GM19467 (cell line): Measurements from ENCODE around the gene CEP83.
"Not testable (repeated sequence)": the region's sequence is repeated elsewhere in the genome, so short reads cannot be mapped to it uniquely, and the experiment has no call there.

ENCODE experiments used
- ATAC-seq: cut with Tn5 transposase; IDR thresholded peaks from one replicate; pipeline ENCODE4 v1.9.1; 2021; ENCODE audit warnings: mild to moderate bottlenecking, moderate library complexity; ENCODE audit not compliant: unreplicated experiment

CEP83 gene

DNA sequence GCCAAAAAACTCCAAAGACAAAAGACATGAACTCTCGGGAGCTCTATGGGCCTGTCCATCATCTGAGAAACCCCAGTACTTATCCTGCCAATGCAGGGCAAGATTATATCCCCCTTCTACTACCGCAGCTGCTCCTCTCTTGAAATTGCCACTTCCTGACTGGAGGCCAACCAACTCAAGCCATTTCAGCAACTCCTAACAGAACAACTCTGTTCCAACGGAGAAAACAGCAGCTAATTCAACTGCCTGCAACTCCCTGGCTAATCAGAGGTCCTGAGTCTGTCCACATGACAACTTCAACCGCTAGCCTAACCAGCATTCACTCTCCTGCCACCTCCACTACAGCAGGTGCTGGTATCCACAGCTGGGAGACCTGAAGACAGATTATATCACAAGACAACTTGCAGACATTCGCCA, 24.1 kb downstream of the CEP83 start:
- ATAC-seq = no peak

DNA sequence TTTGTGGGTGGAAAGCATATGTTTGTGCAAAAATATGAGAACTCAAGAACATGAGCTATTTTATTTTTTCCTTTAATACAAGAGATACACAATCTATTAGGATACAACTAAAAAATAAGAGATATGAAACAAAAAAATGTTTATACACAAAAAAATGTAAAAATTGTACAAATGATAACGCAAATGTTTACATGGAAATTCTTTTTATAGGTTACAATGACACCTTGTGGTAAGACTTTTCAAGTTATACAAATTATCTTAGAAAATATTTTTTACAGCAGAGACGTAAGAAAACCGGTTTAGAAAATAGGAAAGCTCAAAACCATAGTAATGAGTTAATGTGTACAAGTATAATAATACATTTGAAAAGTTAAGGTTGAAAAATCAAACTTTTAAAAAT, 25.5 kb downstream of the CEP83 start:
- no peak for ATAC-seq

DNA sequence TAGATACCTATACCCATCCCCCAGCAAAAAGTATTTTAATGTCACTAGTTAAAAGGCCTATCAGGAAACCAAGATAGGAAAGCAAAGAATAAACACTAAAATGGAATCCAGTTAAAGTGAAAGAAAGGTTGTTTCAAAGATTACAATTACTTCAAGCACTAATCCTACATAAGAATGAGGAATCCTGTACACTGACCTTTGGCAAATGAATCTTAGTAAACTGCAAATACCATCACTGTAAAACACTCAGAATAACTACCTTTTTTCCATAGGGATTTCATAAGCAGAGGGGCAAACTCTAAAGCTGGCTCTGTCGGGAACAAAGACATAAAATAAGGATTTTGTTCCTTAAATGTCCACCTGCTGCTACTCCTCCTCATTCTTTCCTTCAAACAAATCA, 25.9 kb downstream of the CEP83 start:
- no peak for ATAC-seq

DNA sequence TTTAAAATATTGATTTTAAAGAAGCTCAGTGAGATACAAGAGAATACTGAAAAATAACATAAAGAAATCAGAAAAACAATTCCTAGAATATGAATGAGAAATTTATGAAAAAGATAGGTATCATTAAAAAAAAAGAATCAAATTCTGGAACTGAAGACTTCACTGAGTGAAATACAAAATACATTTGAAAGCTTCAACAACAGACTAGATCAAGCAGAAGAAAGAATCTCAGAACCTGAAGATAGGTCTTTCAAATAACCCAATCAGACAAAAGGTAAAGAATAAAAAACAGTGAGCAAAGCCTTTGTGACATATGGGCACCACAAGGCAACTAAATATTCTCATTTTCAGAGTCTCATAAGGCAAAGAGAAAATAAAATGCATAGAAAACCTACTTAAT, 29.4 kb downstream of the CEP83 start:
- ATAC-seq = no peak

DNA sequence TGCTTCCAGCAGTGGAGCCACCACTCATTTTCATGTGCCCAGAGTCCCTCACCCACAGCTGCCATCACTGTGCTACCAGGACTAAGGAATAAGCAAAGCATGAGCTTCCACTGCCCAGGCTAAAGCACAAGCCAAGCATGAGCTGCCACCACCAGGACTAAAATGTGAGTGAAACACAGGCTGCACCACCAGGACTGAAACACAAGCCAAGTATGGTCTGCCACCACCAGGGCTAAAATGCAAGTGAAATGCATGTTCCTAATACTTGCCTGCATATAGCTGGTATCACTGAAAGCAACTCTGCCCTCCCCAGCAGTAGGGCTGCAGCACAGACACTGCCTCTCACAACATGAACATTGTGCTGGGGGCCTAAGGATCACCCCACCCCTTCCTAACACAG, 30.0 kb downstream of the CEP83 start:
- no peak for ATAC-seq

DNA sequence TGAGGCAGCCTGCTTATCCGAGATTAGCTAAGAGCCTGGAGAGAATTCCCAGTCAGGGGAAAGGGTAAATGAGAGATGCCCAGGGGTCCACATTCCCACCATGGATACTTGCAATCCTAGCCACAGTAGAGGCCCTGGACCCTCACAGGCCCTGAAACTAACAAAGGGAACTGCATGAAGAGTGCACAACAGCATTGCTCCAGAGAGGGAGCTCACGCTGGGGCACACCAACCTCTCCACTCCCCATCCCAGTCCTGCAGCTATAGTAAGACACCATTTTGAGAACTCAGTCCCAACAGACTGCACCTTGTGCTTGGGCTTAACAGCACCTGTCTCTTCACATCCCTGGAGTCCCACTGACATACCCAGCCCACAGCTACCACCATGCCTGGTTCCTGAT, 30.5 kb downstream of the CEP83 start:
- ATAC-seq = no peak

DNA sequence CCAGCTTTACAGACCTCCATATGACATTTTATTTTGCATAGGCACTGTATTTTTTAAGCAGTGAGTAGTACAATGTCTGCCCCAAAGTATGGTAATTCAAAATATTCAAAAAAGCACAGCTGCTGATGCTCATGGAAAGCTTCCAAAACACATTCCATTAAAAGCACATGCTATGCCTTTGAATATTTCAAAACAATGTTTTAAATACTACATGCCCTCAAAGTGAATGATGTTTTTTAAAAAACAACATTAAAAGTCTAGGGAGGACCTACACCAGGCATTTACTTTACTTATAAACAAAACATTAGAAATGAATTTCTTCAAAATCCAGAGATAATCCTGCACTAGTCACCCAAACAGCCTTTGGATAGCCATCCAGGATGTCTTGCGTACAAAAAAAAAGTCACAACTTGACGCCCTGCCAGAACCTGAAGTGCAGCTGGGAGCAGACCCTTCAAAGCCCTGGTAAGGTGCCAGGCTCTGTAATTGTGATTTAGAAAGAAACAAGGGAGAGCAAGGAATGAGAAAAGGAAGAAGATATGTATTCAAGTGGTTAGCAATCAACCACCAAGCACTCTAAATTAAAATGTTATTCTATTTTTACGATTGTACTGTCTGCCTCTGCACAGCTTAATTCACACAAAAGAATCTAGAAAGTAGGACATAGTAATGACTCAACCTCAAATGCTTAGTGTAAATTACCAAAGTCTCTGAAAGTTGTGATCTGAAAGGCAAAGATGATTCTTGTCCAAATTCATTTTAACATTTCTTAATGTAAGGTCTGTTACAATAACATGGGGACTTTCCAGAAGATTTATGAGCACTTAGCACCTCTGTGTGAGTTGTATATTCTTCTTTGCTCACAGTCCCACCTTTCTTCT, 31.9 kb downstream of the CEP83 start:
- no peak for ATAC-seq

DNA sequence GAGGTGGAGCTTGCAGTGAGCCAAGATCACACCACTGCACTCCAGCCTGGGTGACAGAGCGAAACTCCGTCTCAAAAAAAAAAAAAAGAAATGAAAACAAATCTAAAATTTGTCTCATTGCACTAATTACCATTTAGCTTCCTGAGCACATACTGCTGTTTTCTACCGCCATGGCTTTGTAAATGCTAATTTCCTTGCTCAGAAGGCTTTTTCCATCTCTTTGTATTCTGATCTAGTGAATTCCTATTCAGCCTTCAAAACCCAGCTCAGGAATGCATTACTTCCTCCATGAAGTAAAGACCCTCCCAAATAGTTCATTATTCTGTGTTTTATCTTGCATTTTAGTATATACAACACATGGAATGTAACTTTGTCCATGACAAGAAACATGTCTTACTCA, 33.6 kb downstream of the CEP83 start:
- no peak for ATAC-seq

DNA sequence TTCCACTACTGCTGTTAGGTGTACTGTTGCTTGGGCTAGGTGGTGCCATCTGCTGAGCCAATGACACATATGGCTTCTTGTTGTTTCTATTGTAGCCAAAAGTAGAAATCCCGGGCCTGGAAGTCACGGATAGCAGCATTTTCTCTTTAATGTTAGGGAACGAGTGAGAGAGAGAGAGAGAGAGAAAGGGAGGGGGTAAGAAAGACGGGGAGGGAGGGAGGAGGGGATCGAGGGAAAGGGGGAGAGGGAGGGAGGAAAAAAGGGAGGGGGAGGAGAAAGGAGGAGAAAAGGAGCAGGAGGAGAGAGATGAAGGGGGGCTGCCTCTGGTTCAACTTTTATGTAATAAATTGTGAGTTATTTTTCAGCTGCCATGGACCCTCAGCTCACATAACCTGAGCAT, 34.8 kb downstream of the CEP83 start:
- not testable (repeated sequence) for ATAC-seq

DNA sequence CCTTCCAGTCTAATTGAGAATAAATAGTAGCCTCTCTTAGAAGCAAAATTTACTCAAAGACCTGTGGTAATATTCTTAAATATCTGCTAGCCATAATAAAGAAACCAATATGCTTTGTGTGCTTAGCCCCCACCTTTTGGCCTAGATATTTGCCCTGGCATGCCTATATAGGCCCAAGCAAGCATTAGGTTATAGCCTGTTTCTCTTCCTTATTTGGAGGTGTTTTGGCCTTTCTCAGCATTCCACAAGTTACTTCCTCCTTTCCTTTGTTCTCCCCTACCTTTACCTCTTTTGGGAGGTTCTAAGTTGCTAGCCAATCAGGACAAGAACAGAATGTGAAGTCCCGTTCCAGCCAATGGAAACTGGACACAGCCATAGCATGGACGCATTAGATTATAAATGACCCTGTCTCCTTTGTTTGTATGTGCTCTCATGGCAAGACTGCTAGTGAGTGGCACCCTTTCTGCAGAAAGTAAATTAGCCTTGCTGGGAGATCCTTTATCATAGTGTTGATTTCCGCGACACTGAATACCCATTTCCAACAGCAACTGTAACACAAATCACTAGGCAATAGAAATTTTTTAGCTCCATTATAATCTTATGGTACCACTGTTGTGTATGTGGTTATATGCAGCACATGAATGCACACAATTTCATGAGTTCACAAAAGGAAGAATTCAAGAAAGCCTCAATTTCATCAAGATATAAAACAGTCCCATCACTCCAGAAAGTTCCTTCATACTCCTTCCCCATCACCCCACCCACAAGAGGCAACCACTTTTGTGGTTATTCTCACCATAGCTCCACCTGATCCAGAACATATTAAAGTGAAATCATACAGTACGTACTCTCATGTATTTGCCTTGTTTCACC, 37.6 kb downstream of the CEP83 start:
- ATAC-seq = no peak

DNA sequence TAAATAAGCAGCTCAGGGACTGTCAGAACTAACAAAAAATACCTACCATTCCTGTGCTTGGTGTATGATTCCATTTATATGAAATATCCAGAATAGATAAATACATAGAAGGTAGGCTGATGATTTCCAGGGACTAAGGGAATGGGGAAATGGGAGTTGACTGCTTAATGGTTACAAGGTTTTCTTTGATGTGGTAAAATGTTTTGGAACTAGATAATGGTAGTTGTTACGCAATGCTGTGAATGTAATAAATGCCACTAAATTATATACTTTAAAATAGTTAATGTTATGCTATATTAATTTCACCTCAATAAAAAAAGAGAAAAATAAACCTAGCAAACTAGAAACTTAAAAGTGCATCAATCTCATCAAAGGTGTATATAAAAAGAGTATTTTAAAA, 41.1 kb downstream of the CEP83 start:
- no peak for ATAC-seq

DNA sequence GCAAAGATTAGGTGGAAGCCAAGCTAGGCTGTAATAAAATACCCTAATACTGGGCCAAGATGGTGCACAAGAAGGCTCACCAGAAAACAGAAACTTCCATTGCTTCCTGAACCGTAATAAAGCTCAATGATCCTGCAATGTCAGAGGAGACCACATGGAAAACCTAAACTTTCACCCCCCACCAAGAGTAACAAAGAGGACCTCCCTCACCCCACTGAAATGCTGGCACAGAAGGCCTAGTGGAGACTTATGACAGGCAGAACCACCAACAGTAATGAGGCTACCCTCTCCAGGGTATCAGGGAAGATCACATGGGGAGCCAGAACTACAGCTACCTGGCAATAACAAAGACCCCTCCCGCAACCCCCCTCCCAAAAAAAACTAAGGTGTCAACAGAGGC, 43.1 kb downstream of the CEP83 start:
- ATAC-seq = no peak

DNA sequence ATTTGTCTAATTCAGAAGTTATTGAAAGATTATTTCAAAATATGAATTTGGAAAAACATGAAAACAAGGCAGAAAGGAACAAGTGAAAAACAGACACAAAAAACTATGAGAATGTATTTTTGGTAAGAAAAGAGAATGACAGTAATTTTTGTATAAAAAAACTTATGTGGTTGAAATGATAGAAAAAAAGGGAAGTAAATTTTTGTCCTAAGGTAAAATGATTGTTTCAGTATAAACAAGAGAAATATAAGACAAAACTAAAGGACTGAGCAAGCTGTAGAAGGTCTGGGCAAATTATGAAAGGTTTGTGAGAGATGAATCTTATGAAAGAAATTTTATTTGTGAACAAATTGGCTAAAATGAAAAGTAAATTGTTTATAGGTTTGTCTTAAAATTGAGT, 44.6 kb downstream of the CEP83 start:
- no peak for ATAC-seq

DNA sequence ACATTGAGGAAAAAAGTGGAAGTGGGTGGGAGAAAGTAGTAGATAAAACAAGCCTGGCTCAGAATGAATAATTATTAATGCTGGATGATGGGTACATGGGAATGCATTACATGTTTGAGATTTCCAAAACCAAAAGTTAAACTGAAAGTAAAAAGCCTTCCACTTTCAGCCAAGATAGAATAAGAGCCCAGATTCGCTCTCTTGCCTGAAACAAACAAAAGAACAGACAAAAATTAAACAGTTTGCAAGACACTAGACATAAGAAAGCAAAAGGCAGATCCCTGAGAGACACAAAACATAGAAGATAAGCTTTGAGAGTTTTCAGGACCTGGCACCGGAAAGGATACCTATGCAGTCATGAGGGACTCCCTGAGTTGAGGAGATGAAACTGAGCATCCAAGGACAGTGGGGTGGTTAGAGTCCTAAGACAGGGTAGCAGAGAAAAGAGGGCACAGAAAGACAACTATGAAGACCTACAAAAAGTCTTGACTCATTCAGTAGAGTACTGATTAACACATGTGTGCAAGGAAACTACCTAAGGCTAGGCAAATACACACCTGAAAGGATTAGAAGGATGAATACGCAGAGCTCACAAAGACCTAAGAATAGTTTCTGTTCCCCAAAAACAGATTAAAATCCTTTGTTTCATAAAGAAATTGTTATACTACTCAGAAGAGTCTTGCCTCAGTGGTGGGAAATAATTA, 54.1 kb downstream of the CEP83 start:
- peak; percentile 60 for ATAC-seq

DNA sequence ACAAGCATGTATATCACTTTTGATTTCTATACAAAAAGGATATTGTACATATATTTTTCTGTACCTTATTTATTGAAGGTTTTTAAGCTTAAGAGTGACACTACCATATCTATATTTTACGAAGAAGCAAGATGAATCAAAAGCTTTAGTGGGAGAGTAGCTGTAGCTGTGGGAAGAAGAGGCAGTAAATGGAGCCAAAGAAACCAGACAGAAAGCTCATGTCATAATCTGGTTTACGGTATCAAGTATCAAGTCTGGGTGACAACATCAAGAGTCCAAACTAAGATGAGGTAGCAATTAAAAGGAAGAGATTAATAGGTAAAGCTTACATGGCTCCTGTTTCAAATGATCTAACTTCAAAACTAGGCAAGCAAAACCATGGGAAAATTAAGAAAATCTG, 54.8 kb downstream of the CEP83 start:
- no peak for ATAC-seq

DNA sequence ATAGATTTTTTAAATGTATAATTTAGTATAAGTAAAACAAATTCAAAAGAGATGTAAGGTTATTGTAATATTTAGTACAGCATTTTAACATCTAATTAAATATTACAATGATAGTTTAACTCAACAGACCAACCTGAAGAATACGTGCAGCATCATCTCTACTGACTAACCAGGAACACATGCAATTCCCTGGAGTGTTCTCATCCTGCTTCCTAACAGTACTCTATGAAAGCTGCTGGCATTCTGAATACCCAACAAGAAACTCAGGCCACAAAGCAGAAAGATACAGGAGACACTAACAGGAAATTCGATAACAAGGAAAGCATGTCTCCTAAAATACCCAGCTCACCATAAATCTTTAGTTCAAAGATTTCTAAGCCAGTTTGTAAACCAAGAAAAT, 58.3 kb downstream of the CEP83 start:
- ATAC-seq = no peak

DNA sequence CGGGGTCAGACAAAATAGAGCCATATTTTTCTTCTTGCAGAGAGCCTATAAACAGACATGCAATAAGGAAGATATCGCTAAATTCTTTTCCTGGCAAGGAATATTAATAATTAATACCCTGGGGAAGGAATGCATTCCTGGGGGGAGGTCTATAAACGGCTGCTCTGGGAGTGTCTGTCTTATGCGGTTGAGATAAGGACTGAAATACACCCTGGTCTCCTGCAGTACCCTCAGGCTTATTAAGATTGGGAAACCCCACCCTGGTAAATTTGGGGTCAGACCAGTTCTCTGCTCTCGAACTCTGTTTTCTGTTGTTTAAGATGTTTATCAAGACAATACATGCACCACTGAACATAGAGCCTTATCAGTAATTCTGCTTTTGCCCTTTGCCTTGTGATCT, 61.0 kb downstream of the CEP83 start:
- ATAC-seq = not testable (repeated sequence)

DNA sequence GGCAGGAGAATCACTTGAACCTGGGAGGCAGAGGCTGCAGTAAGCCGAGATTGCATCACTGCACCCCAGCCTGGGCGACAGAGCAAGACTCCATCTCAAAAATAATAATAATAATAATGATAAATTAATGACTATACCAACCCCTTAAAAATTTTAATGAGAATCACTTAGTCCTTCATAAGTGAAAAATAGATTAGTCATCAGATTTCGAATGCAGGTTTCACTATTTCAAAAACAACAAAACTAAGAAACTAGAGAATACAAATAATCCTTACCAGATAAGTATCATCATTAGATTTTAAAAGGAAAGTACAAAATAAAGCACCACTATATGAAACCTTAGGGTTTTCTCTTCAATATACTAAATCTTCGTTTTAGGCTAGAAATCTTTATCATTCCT, 62.3 kb downstream of the CEP83 start:
- no peak for ATAC-seq

DNA sequence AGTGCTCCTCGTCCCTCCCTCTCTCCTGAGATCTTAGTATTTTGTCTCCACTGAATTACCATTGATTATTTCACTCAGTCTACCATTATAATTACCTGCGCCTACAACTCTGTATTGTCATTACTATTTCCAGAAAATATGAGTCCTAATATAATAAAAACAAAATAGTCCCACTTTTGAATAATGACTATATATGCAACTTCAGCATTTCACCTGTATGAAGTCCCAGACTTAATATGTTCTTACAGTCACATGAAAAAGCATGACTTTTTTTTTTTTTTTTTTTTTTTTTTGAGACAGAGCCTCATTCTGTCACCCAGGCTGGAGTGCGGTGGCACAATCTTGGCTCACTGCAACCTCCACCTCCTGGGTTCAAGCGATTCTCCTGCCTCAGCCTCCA, 63.7 kb downstream of the CEP83 start:
- not testable (repeated sequence) for ATAC-seq

DNA sequence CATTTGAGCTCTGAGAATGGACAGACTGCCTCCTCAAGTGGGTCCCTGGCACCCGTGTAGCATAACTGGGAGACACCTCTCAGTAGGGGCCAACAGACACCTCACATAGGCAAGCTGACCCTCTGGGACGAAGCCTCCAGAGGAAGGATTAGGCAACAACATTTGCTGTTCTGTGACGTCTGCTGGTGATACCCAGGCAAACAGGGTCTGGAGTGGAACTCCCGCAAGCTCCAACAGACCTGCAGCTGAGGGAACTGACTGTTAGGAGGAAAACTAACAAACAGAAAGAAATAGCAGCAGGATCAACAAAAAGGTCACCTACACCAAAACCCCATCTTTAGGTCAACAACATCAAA, 69.6 kb downstream of the CEP83 start:
- ATAC-seq = no peak

DNA sequence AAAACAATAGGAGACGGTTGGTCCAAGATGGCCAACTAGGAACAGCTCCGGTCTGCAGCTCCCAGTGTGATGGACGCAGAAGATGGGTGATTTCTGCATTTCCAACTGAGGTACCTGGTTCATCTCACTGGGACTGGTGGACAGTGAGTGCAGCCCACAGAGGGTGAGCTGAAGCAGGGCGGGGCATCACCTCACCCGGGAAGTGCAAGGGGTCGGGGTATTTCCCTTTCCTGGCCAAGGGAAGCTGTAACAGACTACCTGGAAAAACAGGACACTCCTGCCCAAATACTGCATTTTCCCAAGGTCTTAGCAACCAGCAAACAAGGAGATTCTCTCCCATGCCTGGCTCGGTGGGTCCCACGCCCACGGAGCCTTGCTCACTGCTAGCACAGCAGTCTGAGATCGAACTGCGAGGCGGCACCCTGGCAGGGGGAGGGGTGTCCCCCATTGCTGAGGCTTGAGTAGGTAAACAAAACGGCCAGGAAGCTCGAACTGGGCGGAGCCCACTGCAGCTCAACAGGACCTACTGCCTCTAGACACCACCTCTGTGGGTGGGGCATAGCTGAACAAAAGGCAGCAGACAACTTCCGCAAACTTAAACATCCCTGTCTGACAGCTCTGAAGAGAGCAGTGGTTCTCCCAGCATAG, 70.1 kb downstream of the CEP83 start:
- ATAC-seq = not testable (repeated sequence)
